GM12878 (cell line): ENCODE results near the gene NFIL3. TPM values are rescaled to one million over a fixed set of nuclear protein-coding genes. Genes with fewer than 3 reads are reported as not detected.

Experiments
- ATAC-seq: fragments of 200-7000 bp; cut with Tn5 transposase; 3 replicates; pipeline ENCODE4 v1.9.1; 2020; ENCODE audit warnings: mild to moderate bottlenecking, moderate library complexity
- BruUV-seq: library from RNA; stranded (reverse); fragments of 400-500 nt; replicated peaks from 2 replicates; lab custom pipeline; 2021; lab: Mats Ljungman, UMichigan
- CTCF ChIA-PET: fragments of 300-600 bp; sonication (Branson Sonifier 250); formaldehyde crosslinking; extraction: SDS; loops from one replicate; lab custom pipeline; 2021; ENCODE audit warnings: inconsistent platforms; lab: Yijun Ruan, JAX
- POLR2A ChIA-PET: fragments of 350-600 bp; formaldehyde crosslinking; extraction: SDS; loops from one replicate; lab custom pipeline; 2021; ENCODE audit warnings: inconsistent platforms; lab: Charles Lee
- RAD21 ChIA-PET: fragments of 300-600 bp; sonication (Branson Sonifier 250); formaldehyde crosslinking; loops from one replicate; lab custom pipeline; 2023; ENCODE audit warnings: antibody characterized with exemption; ENCODE audit not compliant: unreplicated experiment; lab: Charles Lee
- SMC1A ChIA-PET: fragments of 300-600 bp; sonication (Branson Sonifier 250); formaldehyde crosslinking; loops from one replicate; lab custom pipeline; 2023; ENCODE audit not compliant: unreplicated experiment, uncharacterized antibody; lab: Charles Lee
- DNase-seq: peaks from one replicate; pipeline ENCODE4 v3.0.0-alpha.2; 2011; ENCODE audit warnings: low read depth, low spot score
- FAIRE-seq: peaks from 3 replicates; lab custom pipeline; 2011; peaks lifted over from hg19 to GRCh38; lab: Jason Lieb, UNC
- H2AFZ ChIP-seq: 2 replicates; pipeline ENCODE4 v1.6.0; 2011; ENCODE audit warnings: low read depth, low read length, control low read depth; ENCODE audit not compliant: control insufficient read depth
- H3K27ac ChIP-seq: 2 replicates; pipeline ENCODE4 v1.5.1; 2011; ENCODE audit warnings: control low read depth; ENCODE audit not compliant: control insufficient read depth, insufficient read depth
- H3K27me3 ChIP-seq, 2 experiments: replicated peaks in 1 of 2; 2 replicates each; pipeline versions ENCODE4 v1.6.0 to v1.6.1; 2011; ENCODE audit warnings: low read length in 1 of 2; ENCODE audit not compliant: control insufficient read depth in 2 of 2, insufficient read depth in 2 of 2
- H3K36me3 ChIP-seq, 2 experiments: 2 replicates each; pipeline ENCODE4 v1.5.1; 2011; ENCODE audit warnings: low read length in 1 of 2; ENCODE audit not compliant: control insufficient read depth in 2 of 2, insufficient read depth in 2 of 2
- H3K4me1 ChIP-seq: 2 replicates; pipeline ENCODE4 v1.6.1; 2011; ENCODE audit warnings: mild to moderate bottlenecking, low read length, moderate library complexity, mixed read lengths; ENCODE audit not compliant: control insufficient read depth, insufficient read depth
- H3K4me2 ChIP-seq: 2 replicates; pipeline ENCODE4 v1.6.0; 2011; ENCODE audit warnings: control low read depth; ENCODE audit not compliant: control insufficient read depth, insufficient read depth
- H3K4me3 ChIP-seq: fragments of 200-600 bp; sonication (generic); 2 replicates; pipeline ENCODE4 v1.5.1; 2016
- H3K79me2 ChIP-seq: 2 replicates; pipeline ENCODE4 v1.6.0; 2011; ENCODE audit warnings: low read length; ENCODE audit not compliant: control insufficient read depth, insufficient read depth
- H3K9ac ChIP-seq: 2 replicates; pipeline ENCODE4 v1.8.0; 2011; ENCODE audit warnings: low read length, control low read depth, mixed read lengths; ENCODE audit not compliant: control insufficient read depth, insufficient read depth
- H3K9me3 ChIP-seq: replicated peaks from 3 replicates; pipeline ENCODE4 v1.5.1; 2011; ENCODE audit warnings: mild to moderate bottlenecking, low read length; ENCODE audit not compliant: control insufficient read depth, insufficient read depth
- H4K20me1 ChIP-seq: 2 replicates; pipeline ENCODE4 v1.6.0; 2011; ENCODE audit not compliant: control insufficient read depth, insufficient read depth
- CBFB ChIP-seq: IDR thresholded peaks from 2 replicates; pipeline ENCODE4 v1.6.1; 2016; ENCODE audit warnings: antibody characterized with exemption, low read depth
- CBX3 ChIP-seq: fragments of 200-600 bp; sonication (generic); IDR thresholded peaks from 2 replicates; pipeline ENCODE4 v1.6.1; 2016; ENCODE audit warnings: low read depth, borderline replicate concordance
- HDAC6 ChIP-seq: fragments of 200-600 bp; sonication (generic); IDR thresholded peaks from one replicate; pipeline ENCODE4 v1.8.0; 2017; ENCODE audit warnings: antibody characterized with exemption; ENCODE audit not compliant: unreplicated experiment
- MTA2 ChIP-seq: fragments of 450-650 bp; IDR thresholded peaks from 2 replicates; pipeline ENCODE4 v1.6.1; 2016; ENCODE audit warnings: low read depth, mild to moderate bottlenecking, moderate library complexity
- MYC ChIP-seq: IDR thresholded peaks from 2 replicates; pipeline ENCODE4 v1.6.1; 2011; ENCODE audit warnings: mild to moderate bottlenecking, low read length, moderate library complexity, inconsistent platforms; ENCODE audit not compliant: insufficient read depth, insufficient replicate concordance, insufficient read length, severe bottlenecking
- RAD21 ChIP-seq: IDR thresholded peaks from 2 replicates; pipeline ENCODE4 v1.6.1; 2011; ENCODE audit warnings: mild to moderate bottlenecking, low read depth, low read length, moderate library complexity; ENCODE audit not compliant: insufficient read depth
- RAD51 ChIP-seq: fragments of 450-650 bp; IDR thresholded peaks from 2 replicates; pipeline ENCODE4 v1.6.1; 2016; ENCODE audit warnings: moderate library complexity, mild to moderate bottlenecking, inconsistent platforms
- SREBF1 ChIP-seq: IDR thresholded peaks from 2 replicates; pipeline ENCODE4 v1.6.1; 2012; ENCODE audit warnings: mild to moderate bottlenecking, low read length
- STAT1 ChIP-seq: fragments of 450-650 bp; conservative IDR thresholded peaks from 2 replicates; pipeline ENCODE4 v1.6.1; 2014; ENCODE audit warnings: antibody characterized with exemption, mild to moderate bottlenecking
- in situ Hi-C: fragments of 300-500 bp; cut with MboI; formaldehyde crosslinking; loops from 9 replicates; pipeline ENCODE4 v1.14.3; 2018; ENCODE audit warnings: mixed read lengths
- intact Hi-C: fragments of 100-400 bp; cut with micrococcal nuclease; formaldehyde crosslinking; loops from one replicate; pipeline ENCODE4 v1.14.2; 2022; ENCODE audit not compliant: unreplicated experiment
- polyA plus RNA-seq, 11 experiments: library from polyadenylated mRNA; depleted of rRNA in 4 of 11; unstranded in 6 of 11; stranded (reverse) in 5 of 11; fragments of >200 nt; fragmentation: Nextera tagmentation in 4 of 11; fragmentation: Illumina TruSeq in 1 of 11; extraction: Ambion mirVana in 4 of 11; extraction: Trizol in 1 of 11; gene quantifications; 1 replicate in 1 of 11; 2 replicates in 10 of 11; pipeline versions ENCODE4 v1.2.1 to v1.2.3, GENCODE V29; 2011 to 2016; ENCODE audit warnings: inconsistent platforms in 2 of 11, missing spikeins in 2 of 11, low read depth in 1 of 11
- total RNA-seq, 4 experiments: library from RNA; depleted of rRNA in 3 of 4; stranded (reverse); fragments of >200 nt in 3 of 4; fragmentation: Illumina TruSeq in 1 of 4; extraction: Trizol in 1 of 4; gene quantifications; 2 replicates each; pipeline versions ENCODE4 v1.2.1 to v1.2.3, GENCODE V29; 2013 to 2021
- TF ChIP-seq, protein P1 (sequence below): IDR thresholded peaks from 2 replicates; pipeline ENCODE4 v1.6.1; 2012; ENCODE audit warnings: low read depth, low read length, improper control_type of control experiment
- TF ChIP-seq, protein P2 (sequence below): fragments of 450-650 bp; IDR thresholded peaks from 2 replicates; pipeline ENCODE4 v1.6.1; 2018; ENCODE audit warnings: mild to moderate bottlenecking, low read depth, moderate library complexity; ENCODE audit not compliant: partially characterized antibody
- TF ChIP-seq, protein P3 (sequence below): fragments of 450-650 bp; conservative IDR thresholded peaks from 2 replicates; pipeline ENCODE4 v1.6.1; 2017; ENCODE audit warnings: mild to moderate bottlenecking, moderate library complexity
- TF ChIP-seq, protein P4 (sequence below): fragments of 450-650 bp; IDR thresholded peaks from 2 replicates; pipeline ENCODE4 v1.6.1; 2017; ENCODE audit warnings: mild to moderate bottlenecking, moderate library complexity

The NFIL3 gene
- total and polyA plus RNA-seq, 10 of the 15 experiments (the other 5 are each of a cell fraction or from before 2014, with no cell fraction given) = 0.18 to 1.0 (median 0.36) TPM; not detected in 3

DNA sequence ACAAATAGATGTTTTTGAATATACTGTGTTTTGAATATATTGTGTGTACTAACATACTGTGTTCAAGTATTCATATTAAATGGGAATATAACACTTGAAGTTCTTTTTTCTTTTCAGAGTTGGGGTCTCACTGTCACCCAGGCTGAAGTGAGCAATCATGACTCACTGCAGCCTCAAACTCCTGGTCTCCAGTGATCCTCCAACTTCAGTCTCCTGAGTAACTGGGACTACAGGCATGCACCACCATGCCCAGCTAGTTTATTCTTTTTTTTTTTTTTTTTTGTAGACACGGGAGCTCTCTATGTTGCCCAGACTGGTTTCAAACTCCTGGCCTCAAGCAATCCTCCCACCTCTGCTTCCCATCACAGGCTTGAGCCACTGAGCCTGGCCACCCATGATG is 38.7 kb downstream of the NFIL3 start (continued):
- TF ChIP-seq, protein P1, sequence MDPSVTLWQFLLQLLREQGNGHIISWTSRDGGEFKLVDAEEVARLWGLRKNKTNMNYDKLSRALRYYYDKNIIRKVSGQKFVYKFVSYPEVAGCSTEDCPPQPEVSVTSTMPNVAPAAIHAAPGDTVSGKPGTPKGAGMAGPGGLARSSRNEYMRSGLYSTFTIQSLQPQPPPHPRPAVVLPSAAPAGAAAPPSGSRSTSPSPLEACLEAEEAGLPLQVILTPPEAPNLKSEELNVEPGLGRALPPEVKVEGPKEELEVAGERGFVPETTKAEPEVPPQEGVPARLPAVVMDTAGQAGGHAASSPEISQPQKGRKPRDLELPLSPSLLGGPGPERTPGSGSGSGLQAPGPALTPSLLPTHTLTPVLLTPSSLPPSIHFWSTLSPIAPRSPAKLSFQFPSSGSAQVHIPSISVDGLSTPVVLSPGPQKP = no peak
- TF ChIP-seq MTA2 (no peak), CBFB (no peak), RAD51 (no peak), HDAC6 (no peak)

DNA sequence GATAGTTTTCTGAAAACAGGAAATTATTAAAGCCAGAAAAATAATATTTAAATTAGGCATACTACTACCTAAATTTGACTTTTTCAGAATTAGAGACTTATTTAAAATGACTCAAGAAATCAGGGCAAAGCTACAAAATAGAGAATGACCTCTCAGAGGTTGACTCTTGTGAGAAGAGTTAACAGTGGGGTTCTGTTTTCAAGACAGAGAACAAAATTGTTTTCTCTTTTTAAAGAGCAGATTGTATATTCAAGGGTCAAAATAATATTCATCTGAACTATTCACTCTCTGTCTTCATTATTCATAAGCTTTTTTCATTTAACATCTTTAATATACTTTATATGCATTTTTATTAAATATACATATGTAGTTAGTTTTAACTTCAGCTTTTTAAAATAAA is 40.1 kb downstream of the NFIL3 start:
- ChIA-PET SMC1A (interaction anchor here (0.8 to 1.0 kb wide), 3 partner anchors 15 to 469 kb away, joined by 3 read pairs; no protein-coding TSS in a partner anchor), RAD21 (no interaction called here), CTCF (interaction anchor here (0.6 kb wide), 1 partner anchor 1807 kb away, joined by 4 read pairs; no protein-coding TSS in a partner anchor), POLR2A (no interaction called here)
- no peaks in the 10 kb centered on the region for H3K79me2 ChIP-seq
- H3K27me3 ChIP-seq = no peaks in the 10 kb centered on the region; a peak in 1 of 4 replicates
- FAIRE-seq (no peak), ATAC-seq (no peak), DNase-seq (no peak)
- H3K9me3 ChIP-seq = no peaks in the 10 kb centered on the region
- in situ Hi-C loops = no loop called here
- no peak overlapping the region for H3K9ac ChIP-seq
- H3K4me2 ChIP-seq = no peak overlapping the region
- BruUV-seq = no TSS peak
- no peak overlapping the region for H3K4me3 ChIP-seq
- no peak overlapping the region for H2AFZ ChIP-seq
- H3K27ac ChIP-seq = no peak overlapping the region
- TF ChIP-seq STAT1 = no peak
- TF ChIP-seq SREBF1 = no peak
- TF ChIP-seq RAD21 = no peak
- TF ChIP-seq, protein P2, sequence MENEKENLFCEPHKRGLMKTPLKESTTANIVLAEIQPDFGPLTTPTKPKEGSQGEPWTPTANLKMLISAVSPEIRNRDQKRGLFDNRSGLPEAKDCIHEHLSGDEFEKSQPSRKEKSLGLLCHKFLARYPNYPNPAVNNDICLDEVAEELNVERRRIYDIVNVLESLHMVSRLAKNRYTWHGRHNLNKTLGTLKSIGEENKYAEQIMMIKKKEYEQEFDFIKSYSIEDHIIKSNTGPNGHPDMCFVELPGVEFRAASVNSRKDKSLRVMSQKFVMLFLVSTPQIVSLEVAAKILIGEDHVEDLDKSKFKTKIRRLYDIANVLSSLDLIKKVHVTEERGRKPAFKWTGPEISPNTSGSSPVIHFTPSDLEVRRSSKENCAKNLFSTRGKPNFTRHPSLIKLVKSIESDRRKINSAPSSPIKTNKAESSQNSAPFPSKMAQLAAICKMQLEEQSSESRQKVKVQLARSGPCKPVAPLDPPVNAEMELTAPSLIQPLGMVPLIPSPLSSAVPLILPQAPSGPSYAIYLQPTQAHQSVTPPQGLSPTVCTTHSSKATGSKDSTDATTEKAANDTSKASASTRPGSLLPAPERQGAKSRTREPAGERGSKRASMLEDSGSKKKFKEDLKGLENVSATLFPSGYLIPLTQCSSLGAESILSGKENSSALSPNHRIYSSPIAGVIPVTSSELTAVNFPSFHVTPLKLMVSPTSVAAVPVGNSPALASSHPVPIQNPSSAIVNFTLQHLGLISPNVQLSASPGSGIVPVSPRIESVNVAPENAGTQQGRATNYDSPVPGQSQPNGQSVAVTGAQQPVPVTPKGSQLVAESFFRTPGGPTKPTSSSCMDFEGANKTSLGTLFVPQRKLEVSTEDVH = no peak
- TF ChIP-seq MYC = no peak
- TF ChIP-seq, protein P3, sequence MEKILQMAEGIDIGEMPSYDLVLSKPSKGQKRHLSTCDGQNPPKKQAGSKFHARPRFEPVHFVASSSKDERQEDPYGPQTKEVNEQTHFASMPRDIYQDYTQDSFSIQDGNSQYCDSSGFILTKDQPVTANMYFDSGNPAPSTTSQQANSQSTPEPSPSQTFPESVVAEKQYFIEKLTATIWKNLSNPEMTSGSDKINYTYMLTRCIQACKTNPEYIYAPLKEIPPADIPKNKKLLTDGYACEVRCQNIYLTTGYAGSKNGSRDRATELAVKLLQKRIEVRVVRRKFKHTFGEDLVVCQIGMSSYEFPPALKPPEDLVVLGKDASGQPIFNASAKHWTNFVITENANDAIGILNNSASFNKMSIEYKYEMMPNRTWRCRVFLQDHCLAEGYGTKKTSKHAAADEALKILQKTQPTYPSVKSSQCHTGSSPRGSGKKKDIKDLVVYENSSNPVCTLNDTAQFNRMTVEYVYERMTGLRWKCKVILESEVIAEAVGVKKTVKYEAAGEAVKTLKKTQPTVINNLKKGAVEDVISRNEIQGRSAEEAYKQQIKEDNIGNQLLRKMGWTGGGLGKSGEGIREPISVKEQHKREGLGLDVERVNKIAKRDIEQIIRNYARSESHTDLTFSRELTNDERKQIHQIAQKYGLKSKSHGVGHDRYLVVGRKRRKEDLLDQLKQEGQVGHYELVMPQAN = no peak
- TF ChIP-seq CBX3 = no peak
- TF ChIP-seq, protein P4, sequence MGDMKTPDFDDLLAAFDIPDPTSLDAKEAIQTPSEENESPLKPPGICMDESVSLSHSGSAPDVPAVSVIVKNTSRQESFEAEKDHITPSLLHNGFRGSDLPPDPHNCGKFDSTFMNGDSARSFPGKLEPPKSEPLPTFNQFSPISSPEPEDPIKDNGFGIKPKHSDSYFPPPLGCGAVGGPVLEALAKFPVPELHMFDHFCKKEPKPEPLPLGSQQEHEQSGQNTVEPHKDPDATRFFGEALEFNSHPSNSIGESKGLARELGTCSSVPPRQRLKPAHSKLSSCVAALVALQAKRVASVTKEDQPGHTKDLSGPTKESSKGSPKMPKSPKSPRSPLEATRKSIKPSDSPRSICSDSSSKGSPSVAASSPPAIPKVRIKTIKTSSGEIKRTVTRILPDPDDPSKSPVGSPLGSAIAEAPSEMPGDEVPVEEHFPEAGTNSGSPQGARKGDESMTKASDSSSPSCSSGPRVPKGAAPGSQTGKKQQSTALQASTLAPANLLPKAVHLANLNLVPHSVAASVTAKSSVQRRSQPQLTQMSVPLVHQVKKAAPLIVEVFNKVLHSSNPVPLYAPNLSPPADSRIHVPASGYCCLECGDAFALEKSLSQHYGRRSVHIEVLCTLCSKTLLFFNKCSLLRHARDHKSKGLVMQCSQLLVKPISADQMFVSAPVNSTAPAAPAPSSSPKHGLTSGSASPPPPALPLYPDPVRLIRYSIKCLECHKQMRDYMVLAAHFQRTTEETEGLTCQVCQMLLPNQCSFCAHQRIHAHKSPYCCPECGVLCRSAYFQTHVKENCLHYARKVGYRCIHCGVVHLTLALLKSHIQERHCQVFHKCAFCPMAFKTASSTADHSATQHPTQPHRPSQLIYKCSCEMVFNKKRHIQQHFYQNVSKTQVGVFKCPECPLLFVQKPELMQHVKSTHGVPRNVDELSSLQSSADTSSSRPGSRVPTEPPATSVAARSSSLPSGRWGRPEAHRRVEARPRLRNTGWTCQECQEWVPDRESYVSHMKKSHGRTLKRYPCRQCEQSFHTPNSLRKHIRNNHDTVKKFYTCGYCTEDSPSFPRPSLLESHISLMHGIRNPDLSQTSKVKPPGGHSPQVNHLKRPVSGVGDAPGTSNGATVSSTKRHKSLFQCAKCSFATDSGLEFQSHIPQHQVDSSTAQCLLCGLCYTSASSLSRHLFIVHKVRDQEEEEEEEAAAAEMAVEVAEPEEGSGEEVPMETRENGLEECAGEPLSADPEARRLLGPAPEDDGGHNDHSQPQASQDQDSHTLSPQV = no peak
- H3K36me3 ChIP-seq = no peaks in the 10 kb centered on the region
- no peaks in the 10 kb centered on the region for H3K4me1 ChIP-seq
- no peaks in the 10 kb centered on the region for H4K20me1 ChIP-seq
- intact Hi-C loops = no loop called here
